ENCODE results near the gene GORASP2.
"Not testable (repeated sequence)": the region's sequence is repeated elsewhere in the genome, so short reads cannot be mapped to it uniquely, and the experiment has no call there.

DNA sequence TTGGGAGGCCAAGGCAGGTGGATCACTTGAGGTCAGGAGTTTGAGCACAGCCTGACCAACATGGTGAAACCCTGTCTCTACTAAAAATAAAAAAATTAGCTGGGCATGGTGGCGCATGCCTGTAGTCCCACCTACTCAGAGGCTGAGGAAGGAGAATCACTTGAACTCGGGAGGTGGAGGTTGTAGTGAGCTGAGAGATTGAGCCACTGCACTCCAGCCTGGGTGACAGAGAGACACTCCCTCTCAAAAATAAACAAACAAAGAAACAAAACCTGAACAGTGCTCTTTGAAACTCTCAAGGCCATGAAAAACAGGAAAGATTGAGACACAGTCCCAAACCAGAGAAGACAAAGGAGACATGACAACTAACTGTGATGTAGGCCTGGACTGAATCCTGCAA is 7.2 kb upstream of the GORASP2 start:
- TF ChIP-seq, protein P1, sequence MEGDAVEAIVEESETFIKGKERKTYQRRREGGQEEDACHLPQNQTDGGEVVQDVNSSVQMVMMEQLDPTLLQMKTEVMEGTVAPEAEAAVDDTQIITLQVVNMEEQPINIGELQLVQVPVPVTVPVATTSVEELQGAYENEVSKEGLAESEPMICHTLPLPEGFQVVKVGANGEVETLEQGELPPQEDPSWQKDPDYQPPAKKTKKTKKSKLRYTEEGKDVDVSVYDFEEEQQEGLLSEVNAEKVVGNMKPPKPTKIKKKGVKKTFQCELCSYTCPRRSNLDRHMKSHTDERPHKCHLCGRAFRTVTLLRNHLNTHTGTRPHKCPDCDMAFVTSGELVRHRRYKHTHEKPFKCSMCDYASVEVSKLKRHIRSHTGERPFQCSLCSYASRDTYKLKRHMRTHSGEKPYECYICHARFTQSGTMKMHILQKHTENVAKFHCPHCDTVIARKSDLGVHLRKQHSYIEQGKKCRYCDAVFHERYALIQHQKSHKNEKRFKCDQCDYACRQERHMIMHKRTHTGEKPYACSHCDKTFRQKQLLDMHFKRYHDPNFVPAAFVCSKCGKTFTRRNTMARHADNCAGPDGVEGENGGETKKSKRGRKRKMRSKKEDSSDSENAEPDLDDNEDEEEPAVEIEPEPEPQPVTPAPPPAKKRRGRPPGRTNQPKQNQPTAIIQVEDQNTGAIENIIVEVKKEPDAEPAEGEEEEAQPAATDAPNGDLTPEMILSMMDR (optimal IDR thresholded peaks at IDR 0.05 in 1 of 3, IDR thresholded peaks at IDR 0.05 in 1 of 3, conservative IDR thresholded peaks at IDR 0.05 in 1 of 3; ENCODE audit: extremely low read depth in 1 of 3, insufficient read depth in 2 of 3, low read length in 3 of 3): not testable (repeated sequence)
- not testable (repeated sequence) for TF ChIP-seq EZH2 (IDR thresholded peaks at IDR 0.05; ENCODE audit: low read length)
